Measurements from ENCODE around the gene MGMT.

Gene MGMT

DNA sequence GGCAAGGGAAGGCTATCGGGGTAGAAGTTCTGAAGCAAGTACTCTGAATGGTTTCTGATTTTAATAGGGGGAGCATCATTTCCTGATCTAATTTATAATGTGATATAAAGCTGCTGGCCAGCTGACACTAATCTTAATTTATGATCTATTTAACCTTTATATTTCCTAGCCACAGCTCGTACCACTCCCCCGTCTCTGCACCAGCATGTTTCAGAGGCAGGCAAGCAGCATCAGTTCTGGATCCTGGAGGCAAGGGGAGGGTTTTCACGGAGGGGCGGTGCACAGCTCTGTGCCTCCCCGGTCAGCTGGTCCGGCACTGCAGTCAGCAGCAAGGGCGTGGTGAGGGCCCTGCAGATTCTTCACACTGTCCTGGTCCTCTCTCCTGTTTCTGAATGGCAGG, 30.0 kb downstream of the MGMT start:
- no peak for DNase-seq

DNA sequence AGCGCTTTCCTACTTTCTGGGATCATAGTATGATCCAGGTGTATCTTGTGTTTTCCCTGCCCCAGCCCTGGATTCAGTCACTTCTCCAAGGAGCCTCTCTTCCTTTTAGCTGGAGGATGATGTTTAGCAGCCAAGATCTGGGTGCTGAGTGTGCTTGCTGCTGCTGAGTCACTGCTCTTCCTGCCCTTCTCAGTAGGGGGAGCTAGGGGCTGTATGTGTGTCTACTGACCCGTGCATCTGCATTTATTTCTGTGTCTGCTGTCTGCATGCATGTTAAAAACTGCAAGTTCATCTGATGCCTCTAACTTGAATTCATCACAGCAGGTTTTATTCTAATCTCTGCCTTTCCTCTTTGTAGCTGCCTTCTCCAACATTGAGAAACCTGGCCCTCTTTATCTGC, 31.6 kb downstream of the MGMT start:
- no peak for DNase-seq

GRCh38 chr10:129500617-129501339, 33.7 kb downstream of the MGMT start:
- no peak for DNase-seq

DNA sequence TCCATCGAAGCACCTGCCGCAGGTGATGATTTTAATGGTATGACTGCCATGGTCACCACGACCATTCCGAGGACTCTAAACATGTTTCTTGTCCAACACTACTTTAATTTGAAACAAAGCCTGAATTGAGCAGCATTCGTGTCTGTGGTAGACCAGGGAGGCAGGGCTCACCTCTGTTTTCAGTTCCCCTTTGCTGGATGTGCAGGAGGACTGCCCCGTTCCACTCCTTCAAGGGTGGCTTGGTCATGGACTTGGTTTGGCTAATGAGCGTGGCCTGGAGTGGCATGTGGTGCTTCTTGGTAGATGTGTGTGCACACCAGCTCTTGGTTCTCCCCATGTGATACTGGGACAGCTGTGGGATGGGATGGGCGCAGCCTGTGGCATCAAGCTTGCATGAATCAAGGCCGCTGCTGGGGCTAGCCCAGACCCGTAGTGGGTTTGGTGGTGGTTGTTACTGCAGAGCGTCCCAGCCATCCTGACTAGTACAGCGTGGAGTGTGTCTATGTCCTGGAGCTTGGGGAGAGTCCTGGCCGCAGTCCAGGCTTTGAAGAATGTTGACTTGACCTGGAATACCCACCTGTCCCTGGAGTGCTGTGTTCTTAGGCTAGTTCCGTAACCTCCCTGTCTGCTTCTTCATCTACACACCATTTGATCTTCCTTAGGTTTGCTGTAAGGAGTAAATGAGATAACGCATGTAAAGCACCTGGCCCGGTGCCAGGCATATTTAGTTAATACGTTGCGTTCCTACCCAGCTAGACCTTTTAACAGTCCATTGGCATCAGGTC, 34.8 kb downstream of the MGMT start:
- no peak for DNase-seq

DNA sequence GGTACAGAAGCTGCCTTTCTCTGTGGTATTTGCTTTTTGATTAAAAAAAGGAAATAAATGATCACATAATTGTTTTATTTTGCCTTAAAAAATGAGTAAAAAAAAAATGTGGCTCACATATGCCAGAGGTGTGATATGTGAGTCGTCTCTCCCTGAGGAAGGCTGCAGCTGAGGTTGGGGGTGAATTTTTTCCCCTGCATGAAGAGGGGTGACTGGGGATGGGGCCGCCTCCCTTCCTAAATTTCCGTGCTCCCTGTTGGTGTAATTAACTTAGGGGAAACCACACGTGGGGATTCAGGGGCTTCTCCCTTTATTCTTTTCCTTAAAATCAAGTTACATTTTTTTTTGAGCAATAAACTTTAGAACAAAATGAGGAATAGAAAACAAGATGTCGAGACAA, 35.4 kb downstream of the MGMT start:
- DNase-seq = no peak

DNA sequence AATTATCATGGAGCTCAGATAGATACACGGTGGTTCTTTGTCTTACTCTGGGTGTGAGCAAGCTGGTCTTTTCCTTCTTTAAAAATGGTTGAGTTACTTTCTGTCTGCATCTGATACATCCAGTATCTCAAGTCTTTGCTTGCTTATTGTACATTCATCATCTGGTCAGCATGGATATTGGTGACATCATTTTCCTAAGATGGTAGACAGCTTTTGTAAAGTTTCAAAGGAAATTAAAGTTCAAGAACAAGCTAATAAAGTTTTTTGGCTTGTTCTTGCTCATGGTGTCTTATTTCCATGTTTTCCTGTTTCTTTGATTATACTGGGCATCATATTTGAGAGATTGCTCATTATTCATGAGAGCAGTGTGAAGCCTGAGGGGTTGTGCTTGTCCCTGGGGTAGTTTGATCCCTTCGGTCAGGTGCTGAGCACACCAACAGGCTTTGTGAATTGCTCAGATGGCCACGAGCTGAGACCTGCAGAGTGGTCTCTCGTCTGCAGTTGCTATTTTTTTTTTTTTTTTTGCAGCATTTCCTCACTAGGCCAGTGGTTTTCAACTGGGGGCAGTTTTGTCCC, 38.5 kb downstream of the MGMT start:
- no peak for DNase-seq

- no peak for DNase-seq
Measured at GRCh38 chr10:129506101-129506797, 39.2 kb downstream of the MGMT start.

- no peak for DNase-seq
Measured at GRCh38 chr10:129507216-129507889, 40.3 kb downstream of the MGMT start.

- DNase-seq = no peak
Measured at GRCh38 chr10:129509155-129509554, 42.1 kb downstream of the MGMT start.

DNA sequence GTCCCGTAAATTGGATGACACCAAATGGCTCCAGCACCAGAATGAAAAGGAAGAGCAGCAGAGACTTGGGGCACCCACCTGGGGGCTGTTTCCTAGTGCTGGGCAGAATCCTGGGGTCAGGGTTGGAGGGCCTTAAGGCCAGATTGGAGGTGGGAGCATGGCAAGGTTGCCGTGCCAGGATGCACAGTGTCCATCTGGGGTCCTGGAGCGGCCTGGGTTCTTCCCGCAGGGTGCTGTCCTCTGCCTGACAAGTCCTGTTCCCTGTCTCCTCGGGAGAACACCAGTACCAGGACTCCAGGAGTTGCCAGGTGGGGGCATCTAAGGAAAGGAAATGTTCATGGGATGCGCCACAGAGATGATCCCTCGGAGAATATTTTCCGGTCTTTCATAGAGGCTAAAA, 42.8 kb downstream of the MGMT start:
- no peak for DNase-seq

DNA sequence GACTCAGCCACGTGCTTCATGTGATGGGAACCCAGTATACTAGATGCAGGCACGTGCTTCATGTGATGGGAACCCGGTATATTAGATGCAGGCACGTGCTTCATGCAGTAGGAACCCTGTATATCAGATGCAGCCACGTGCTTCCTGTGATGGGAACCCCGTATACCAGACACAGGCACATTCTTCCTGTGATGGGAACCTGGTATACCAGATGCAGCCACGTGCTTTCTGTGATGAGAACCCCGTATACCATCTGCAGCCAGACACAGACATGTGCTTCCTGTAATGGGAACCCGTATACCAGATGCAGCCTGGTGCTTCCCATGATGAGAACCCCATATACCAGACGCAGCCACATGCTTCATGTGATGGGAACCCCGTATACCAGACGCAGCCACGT, 44.0 kb downstream of the MGMT start:
- no peak for DNase-seq

GRCh38 chr10:129511758-129512157, 44.7 kb downstream of the MGMT start:
- DNase-seq = no peak

DNA sequence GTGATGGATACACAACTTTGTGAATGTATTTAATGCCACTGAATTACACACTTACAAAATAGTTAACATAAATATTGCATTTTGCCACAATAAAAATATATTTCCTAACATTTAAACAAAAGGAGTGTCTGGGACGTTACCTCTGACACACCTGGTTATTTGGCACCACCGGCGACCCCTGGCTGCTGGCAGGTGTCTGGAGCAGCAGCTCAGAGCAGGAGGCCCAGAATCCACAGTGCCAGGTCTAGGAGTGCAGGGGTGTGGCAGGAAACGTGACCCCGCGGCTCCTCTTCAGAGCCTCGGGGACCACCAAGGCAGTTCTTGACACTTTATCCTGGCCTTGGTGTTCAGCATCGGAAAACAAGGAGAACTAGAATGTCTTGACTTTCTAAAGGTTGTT, 46.3 kb downstream of the MGMT start:
- no peak for DNase-seq

GRCh38 chr10:129514568-129515451, 47.8 kb downstream of the MGMT start:
- no peak for DNase-seq

DNA sequence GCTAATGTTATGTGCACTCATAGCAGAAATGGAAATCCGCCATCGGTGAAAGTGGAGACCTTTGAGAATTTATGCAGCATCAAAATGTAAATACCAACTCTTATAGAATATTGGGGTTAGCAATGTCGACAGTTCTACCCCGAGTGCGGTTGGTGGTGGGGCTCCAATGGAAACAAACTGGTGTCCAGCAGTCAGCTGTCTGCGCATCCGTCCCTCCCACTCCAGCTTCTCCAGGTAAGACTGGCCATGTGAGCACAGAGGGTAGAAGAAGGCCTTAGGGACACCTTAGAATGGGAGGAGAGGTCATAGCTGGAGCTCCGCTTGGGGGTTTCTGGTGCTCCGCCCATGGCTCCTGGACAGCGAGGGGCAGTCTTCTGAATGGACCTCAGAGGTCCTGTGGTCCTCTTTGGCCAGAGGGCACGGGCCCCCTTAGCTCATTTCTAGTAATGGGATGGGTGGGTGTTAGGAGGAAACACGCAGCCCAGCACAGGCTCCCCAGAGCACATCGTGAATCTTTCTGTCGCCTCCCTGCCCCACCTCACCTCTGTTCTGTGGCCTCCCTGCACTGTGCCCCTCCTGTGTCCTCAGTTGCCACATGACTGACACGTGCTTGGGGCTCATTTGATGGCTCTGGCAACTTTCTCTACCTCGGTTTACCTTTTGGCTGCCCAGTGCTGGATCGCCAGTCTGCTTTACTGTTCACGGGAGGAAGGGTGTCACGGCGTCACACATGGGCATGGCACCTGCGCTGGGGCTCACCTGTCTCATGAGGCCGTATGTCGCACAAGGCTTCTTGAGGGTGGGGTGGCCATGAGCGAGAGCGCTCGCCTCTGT, 50.0 kb downstream of the MGMT start:
- no peak for DNase-seq

DNA sequence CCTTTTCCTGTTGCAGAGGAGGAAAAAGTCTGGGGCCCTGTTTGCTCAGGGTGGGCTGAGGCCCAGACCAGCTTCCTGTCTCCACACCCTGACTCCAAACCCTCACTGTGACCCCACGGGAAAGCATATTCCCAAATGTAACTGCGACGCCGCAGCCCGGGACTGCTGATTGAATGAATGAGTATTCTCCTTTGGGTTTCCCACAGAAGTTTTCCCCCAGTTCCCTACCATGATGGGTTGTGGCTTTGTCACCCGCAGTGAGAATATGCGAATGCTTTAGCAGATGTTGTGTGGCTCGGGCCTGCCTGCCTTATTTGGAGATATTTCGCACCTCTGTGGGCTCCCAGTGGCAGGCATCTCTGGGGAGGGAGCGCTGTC, 50.6 kb downstream of the MGMT start:
- no peak for DNase-seq

- DNase-seq = no peak
Measured at GRCh38 chr10:129518793-129519192, 51.8 kb downstream of the MGMT start.

- DNase-seq = no peak
Measured at GRCh38 chr10:129520440-129521080, 53.5 kb downstream of the MGMT start.

DNA sequence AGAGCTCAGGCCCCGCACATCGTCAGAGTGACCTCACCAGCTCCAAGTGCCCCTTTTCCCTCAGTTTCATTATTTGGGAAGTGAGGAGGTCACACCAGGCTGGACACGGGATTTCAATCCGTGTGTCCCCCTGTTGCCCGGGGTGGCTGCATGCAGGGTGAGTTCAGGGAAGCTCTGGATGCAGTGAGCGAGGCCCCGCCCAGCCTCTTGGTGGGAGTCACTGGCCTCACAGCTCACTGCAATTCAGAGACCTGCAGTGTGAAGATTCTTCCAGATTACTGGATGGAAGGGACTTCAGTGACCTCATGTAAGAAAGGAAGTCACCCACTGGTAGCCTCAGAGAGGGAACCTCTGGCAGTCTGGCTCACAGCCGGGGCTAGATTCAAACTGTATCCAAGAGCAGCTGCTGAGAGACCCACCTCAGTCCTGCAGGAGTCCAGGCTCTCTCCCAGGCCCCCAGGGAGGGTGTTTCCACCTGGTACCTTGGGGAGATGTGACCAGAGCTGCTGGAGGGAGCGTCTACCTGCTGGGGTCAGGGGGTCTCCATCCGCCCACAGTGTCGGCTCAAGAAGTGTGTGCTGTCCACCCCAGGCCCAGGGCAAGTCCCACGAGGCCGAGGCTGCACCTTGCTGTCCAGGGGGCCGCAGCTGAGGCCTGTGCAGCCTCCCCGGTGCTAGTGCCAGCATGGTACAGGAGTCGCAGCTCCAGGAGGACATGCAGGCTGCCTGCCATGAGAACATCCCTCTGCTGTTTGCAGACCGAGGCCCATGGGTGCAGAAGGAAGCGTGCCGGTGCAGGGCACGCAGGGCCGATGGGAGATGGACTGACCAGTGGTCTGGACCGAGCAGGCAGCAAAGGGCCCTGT, 54.4 kb downstream of the MGMT start:
- no peak for DNase-seq
